ENCODE data around the gene PALLD.

DNA sequence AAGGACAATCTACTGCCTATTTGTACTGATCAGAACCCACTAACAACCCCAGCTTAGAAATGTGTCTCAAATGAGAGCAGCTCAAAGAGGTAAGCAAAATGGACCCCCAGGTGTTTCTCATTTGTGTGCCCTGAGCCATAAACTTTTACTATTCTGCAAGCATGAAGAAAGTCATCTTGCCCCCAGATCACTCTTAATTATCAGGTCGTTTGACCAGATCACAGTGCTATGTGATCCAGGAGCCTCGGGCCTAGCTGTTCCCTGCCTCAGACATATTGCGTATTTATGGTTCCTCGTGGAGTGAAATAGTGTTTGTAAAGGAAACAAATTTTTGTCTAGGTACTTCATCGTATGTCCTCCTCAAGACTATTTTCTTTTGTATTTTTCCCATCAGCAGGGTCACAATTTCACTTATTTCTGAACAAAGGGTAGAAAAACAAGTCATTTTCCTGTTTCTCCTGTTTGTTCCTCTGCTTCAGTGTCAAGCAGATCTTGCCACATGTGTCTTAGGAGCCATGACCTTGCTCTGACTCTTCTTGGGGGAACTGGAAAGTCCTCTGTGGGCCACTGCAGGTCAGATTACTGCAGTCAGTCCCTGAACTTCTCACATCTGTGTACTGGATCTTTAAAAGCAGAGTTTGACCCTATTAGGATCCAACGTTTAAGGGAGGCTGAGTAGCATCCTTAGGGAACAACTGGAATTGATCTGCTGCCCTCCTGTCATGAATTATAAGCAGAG, 194.9 kb downstream of the PALLD start:
- TF ChIP-seq, protein P1, sequence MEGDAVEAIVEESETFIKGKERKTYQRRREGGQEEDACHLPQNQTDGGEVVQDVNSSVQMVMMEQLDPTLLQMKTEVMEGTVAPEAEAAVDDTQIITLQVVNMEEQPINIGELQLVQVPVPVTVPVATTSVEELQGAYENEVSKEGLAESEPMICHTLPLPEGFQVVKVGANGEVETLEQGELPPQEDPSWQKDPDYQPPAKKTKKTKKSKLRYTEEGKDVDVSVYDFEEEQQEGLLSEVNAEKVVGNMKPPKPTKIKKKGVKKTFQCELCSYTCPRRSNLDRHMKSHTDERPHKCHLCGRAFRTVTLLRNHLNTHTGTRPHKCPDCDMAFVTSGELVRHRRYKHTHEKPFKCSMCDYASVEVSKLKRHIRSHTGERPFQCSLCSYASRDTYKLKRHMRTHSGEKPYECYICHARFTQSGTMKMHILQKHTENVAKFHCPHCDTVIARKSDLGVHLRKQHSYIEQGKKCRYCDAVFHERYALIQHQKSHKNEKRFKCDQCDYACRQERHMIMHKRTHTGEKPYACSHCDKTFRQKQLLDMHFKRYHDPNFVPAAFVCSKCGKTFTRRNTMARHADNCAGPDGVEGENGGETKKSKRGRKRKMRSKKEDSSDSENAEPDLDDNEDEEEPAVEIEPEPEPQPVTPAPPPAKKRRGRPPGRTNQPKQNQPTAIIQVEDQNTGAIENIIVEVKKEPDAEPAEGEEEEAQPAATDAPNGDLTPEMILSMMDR (IDR thresholded peaks at IDR 0.05; ENCODE audit: extremely low read depth in 1 of 2, insufficient read depth in 1 of 2, low read depth in 1 of 2, low read length in 2 of 2) = no peak
- TF ChIP-seq POLR2AphosphoS5 (IDR thresholded peaks at IDR 0.05; ENCODE audit: insufficient read depth, low read depth, low read length) = no peak
- no peak for TF ChIP-seq JUN (IDR thresholded peaks at IDR 0.05; ENCODE audit: borderline replicate concordance, insufficient read depth, insufficient read length, low read depth)

Measured in endothelial cell of umbilical vein (primary cell).